HG03159 (cell line): ENCODE results near the gene DSP.

Experiments
- ATAC-seq: cut with Tn5 transposase; IDR thresholded peaks from one replicate; pipeline ENCODE4 v1.9.1; 2021; ENCODE audit warnings: mild to moderate bottlenecking, moderate library complexity; ENCODE audit not compliant: unreplicated experiment

DSP gene

DNA sequence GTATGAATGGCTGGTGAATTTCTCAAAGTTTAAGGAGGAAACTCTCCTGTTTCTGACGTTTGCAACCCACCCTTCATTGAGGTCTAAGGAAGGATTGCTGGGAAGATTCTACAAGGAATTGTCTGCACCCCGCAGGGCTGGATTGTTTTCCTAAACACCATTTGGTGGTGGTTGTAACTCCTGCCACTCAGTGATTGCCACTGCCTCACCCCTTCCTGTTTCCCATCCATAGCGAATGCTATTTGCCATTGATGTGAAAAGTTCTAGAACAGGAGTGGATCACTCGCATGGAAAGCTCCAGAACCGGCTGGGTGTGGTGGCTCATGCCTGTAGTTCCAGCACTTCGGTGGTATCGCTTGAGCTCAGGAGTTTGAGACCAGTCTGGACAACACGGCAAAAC, 8.7 kb upstream of the DSP start:
- no peak for ATAC-seq

DNA sequence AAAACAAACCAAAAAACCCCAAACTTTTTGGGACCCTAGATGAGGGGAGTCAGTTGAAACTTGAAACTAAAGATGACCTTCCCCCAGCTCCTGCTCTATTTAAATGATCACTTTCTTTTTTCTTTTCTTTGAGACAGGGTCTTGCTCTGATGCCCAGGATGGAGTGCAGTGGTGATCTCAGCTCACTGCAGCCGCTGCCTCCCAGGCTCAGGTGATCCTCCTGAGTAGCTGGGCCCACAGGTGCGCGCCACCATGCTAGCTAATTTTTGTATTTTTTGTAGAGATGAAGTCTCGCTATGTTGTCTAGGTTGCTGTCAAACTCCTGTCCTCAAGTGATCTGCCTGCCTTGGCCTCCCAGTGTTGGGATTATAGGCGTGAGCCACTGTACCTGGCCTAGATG, 7.3 kb upstream of the DSP start:
- no peak for ATAC-seq

DNA sequence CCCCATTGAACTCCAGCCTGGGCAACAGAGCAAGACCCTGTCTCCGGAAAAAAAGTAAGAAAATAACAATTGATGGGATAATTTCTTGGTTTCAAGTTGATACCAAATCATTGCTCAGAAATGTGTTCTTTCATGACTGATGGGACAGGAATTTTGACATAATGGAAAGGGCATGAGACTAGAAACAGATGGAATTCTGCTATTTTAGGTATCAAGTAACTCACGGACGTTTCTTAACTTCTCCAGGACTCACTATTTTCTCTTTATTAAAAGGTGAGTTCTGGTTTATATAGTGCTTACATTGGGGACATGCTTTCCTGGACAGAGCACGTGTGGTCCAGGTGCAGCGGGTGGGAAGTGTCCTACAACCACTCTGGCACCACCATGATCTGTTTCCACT, 6.0 kb upstream of the DSP start:
- ATAC-seq: no peak

DNA sequence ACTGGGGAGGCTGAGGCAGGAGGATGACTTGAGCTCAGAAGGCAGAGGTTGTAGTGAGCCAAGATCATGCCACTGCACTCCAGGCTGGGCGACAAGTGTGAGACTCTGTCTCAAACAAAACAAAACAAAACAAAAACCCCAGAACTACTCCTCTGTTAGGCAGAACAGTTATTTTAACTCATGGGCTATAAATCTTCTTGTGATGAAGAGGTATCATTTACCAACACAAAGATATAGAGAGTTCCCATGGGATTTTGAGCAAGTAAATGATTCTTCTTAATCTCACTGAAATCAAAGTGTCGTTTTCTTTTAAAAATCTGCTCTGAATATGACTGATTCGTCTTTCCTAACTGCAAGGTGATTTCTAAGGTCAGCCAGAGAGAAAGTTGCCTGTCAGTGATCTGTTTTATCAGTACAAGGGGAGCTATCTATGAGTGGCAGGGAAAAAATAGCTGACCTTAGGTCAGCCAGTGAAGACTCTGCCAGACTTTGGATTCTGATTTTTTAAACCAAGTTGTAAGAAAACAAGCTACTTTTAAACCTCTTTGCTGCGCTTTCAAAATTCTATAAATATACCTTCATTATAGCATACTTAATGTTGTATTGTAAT, 3.8 kb upstream of the DSP start:
- ATAC-seq: no peak

DNA sequence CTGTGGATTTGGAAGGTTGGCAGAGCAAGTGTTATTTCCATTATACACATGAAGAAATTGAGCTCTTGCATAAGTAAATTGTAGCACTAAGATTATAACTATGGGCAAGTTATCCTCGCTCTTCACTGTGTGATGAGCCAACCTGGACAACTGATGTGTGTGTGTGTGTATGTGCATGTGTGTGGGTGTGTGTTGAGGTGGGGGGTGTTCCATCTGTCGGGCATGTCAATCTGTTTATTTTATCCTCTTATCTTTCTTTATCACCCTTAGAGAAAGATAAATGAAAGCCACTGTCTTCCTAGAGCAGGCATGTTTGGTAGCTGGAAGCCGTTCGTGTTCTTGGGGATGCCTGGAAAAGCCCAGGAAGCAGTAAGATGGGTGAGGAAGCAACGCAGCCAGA, 3.0 kb upstream of the DSP start:
- no peak for ATAC-seq

DNA sequence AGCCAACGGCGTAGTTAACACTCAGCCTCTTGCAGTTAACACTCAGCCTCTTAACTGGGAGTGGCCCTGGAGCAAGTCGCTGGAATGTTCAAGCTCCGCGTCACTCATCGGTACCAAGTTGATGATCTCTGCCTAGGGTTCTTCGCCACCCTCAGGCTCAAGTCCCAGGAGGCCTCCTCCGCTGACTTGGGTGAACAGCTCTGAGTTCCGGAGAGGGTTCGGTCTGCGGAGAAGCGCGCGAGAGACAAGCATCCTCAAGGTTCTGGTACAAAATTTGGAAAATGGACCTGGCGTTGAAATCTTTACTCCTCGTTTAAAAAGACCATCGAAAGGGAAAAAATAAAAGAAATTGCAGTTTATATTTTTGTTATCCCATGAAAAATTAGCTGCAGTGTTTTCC, 876 bp upstream of the DSP start:
- ATAC-seq: no peak

DNA sequence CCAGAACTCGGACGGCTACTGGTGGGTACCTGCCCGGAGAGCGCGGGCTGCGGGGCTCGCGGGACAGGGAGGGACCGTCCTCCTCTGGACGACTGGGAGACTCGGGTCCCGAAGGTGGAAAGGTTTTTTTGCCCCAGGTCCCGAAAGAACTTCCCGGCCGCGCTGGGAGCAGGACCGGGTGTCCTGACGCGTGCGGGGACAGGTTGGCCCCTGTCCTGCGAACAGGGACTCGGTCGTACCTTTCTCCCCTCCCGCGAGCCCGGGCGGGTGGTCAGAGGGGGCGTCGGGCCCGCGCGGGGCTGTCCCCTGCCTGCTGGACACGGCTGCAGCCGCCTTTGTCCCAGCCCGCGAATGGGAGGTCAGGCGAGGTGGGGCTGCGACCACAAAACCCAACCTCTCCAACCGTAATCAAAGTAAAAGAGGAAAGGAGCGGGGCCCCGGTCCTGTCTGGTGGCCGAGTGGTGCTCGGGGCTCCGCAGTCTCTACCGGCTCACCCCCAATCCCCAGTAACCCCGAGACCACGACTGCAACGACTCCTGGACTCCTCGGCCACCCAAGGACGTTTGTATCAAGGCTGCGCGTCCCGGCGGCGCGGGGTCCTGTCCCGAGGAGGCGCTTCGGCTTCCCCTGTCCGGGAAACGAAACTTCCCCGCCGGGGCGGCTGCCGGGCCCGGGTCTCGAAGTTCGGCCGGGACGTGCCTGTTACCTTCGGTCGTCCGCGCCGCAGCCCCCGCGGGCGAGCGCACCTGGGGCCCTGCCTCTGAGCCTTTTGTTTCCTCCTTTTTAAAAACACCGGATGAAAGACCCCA, 798 bp downstream of the DSP start:
- no peak for ATAC-seq

DNA sequence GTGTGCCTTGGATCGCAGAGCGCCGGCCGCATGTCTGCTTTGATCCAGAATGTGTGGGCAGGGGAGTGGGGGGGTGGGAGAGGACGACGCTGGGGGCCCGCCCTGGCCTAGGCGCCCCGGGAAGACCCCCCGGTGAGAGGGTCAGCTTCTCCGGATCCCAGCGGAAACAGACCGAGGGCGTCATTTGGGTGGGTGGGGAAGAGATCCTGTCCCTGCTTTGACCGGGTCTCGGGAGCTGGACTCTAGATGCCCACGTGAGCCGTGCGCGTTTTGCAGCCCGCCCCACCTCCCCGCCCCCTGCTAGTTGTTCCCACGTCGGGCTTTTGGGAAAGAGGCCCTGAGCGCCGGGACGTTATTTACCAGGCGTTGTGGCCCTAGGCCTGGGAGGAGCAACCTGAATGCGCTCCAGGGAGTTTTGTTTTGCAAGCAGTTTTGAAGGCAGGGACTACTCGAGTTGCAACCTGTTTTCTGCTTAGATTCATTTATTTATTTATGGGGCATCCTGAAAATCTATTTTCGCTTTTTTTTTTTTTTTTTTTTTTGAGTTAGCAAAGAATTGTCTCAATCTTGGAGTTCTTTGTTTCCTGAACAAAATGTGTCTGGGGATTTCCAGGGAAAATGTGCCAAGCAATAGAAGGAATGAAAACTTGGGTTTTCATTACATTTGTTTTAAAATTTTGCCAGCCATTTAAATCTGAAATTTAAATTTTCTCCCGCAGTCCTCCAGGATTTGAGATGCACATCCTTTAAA, 1.6 kb downstream of the DSP start:
- ATAC-seq: no peak

DNA sequence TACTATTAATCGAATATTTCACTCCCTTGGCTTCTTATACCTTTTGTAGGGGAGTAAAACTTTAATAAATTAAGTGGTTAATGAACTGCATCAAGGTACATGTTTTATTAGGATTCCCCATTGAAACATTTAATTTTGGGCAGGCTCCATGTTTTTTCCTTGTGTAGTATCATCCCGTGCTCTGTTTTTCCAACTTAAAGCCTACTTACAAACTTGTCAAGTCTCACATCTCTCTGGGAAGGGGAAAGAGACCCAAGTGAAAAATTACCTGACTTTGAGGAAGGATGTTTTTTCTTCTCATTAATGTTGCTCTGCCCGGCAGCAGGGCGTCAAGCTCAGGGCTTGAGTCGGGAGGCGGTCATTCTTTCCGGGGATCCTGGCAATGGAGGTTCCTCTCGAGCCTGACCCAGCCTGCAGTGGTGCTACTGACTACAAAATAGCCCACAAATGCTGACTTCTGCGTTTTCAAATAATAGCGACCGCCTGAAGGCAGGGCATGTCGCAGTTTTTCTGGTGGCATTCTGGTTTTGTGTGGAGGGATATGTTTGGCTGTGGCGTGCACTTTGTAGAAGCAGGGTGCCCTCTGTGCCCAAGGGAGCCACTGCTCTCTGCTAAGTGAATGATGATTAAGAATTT, 2.4 kb downstream of the DSP start:
- ATAC-seq: no peak

DNA sequence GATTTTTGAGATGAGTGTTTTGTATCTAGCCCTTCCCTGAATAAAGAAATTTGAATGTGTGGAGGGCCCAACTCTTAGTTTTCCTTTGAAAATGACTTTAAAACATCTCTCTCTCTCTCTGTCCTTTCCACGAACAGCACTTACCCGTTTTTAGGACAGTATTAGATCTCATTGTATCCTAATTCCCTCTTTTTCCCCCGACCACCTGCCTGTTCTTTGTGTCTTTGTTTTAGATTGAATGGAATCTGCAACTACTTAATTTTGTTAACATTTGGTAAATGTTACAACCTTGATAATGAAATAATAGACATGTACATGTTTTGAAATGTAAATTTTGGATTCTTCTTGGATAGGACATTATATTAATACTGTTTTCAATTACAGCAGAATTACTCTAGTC, 3.1 kb downstream of the DSP start:
- no peak for ATAC-seq

DNA sequence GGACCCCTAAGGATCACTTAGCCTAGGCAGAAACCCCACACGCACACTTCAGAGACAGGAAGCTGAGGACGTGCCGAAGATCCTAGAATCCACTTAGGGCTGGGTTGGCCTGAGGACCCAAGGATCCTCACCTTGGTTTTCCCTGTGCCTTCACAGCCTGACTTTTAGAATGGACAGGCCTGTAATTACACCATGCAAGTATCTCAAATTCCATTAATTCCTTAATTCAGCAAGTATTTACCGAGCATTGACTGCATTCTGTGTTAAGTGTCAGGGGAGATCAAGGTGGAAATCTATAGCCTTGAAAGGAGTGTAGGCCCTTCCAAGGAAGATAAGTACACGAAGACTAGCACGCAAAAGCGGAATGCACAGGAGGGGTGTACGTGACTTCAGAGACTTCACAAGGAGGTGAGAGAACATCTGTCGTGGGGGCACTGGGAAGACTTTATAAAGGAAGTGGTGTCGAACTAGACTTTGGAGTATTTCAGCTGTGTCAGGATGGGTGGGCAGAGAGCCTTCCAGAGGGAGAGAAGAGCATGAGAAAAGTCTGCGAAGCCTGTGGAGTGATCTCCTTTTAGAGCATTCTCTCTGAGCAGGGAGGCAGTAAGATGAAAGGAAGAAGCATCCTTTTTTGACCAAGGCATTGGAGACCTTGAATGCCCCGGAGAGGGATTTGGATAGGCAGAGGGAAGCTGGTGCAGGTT, 4.0 kb downstream of the DSP start:
- no peak for ATAC-seq

DNA sequence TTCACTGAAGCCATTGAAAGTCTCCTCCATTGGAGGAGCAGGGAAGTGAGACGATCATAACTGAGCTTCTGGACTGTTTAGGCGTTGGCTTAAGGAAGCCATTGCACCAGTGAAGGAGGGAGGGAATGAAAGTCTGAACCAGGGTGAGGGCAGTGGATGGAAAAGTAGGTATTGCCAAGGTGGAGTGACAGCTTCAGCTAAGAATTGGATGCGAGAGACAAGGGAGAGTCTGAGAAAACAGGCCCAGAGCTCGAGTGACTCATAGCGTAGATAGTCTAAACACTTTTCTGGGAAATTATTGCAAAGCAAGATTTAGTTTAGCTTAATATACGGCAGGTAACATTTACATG, 4.5 kb downstream of the DSP start:
- ATAC-seq: no peak

DNA sequence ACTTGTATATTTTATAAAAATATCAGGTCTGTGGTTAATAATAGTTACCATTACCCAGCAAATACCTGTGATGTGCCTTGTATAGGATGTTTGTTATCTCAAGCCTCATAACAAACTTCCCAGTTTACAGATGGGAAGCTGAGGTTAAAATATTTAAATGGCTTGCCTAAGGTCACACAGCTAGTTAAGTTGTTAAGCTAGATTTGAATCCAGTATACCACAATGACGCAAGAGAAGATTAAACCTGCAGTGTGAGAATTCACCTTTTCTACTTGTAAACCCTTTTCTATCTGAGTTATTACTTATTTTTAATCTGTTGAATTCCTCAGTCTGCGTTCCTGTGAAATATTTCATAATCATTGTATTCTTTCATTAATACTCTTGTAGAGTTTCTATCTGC, 4.9 kb downstream of the DSP start:
- no peak for ATAC-seq

DNA sequence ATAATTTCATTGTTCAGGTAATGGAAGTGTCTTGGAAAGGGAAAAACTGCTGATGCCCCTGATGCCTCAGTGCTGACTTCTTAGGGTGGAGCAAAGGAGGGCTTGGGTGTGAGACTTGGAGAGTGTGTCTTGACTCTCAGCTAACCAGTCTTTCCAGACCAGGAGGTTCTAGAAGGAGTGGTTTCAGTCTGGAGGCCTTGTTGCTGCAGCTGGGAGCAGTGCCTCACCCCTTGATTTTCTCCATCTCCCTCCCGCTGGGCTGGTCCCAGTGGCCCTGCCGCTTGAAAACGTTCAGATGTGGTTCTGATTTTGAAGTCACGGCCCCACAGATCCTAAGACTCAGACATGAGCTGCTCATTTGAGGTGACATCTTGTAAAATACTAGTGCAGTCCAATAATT, 5.4 kb downstream of the DSP start:
- ATAC-seq: no peak

DNA sequence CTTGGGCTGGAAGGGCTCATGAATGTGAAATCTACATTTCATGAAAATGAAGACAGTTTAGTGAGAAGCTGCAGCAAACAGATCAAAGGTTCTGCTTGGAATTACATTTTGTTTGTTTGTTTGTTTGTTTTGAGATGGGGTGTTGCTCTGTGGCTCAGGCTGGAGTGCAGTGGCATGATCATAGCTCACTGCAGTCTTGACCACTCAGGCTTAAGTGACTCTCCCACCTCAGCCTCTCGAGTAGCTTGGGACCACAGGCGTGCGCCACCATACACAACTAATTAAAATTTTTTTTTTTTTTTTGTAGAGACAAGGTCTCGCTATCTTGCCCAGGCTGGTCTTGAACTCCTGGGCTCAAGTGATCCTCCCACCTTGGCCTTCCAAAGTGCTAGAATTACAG, 5.8 kb downstream of the DSP start:
- no peak for ATAC-seq

DNA sequence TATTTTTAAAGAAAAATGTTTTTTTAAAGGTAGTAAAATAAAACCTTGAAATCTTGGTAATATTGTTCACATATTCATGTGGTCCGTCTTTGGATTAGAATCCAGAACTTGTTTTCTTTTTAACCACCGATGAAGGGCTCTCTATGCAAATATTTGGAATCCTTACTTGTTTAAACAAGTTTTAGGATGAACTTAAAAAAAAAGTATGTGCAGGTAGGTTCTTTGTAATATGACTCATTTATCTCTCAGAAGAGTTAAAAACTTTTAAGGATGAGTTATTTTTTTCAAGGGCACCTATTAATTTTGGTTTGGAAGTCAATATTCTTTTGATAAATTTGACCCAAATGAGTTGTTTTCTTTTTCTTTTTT, 8.9 kb downstream of the DSP start:
- no peak for ATAC-seq

DNA sequence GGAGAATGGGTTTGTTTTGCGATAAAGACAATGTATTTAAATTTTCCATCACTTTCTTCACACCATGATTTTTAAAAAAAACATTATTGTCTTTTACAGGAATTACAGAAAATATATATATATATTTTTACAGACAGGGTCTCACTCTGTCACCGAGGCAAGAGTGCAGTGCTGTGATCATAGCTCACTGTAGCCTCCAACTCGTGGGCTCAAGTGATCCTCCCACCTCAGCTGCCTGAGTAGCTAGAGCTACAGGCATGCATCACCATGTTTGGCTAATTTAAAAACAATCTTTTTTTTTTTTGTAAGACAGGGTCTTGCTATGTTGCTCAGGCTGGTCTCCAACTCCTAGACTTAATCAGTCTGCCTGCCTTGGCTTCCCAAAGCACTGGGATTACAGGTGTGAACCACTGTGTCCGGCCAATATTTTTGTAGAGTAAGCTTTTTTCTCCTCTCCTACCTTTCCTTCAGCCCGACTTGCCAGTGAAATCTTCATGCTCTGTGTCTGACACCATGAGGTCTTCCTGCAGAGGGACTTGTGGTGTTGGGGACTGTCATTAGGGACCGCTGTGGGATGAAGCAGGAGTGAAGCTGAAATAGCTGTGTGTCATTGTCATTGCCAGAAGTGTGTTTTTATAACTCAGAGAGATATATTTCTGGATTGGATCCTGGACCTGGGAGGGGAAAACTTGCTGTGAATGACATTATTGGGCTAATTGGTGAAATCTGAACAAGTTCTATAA, 13.2 kb downstream of the DSP start:
- no peak for ATAC-seq

DNA sequence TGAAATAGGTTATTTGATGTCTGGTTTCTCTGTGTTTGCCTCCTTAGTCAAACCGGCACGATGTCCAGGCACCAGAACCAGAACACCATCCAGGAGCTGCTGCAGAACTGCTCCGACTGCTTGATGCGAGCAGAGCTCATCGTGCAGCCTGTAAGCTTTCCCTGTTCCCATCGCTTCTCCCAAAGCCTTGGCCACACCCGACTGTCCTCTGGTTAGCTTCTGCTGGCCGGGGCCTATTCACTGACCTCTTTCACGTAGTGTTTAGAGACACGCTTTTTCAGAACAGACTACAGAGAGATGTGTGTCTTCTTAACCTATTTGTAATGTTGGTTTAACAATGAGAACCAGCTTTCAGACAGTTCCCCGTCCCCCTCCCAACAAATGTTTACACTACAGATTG, 14.2 kb downstream of the DSP start:
- ATAC-seq: no peak

DNA sequence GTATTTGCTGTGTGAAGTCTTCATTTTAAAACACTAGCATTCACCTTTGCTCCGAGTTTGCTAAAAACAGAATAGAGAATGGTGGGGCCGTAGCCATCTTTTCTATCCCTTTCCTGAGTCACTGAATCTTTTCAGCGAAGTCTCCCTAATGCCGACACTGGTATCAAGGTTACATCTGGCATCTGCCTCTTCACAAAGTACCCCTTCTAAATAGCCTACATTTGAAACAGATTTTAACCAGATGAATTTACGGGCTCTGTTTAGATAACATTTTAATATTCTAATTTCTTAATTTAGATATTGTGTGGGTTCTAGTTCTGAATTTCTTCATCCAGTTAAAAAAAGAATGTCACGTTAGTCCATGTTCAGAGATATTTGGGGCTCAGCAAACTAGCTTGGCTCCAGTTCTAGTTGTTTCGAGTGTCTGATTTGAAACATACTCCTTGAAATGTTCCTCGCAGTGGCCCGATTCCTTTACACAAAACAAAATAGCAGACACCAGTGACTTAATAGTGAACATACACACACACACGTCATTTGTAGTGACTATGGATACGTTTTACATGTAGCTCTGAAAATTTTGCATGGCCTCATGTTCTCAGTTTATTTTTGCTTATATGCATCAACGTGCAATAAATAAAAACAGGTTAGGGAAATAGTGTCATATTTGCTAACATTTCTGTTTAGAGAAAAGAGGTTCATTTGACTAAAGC, 15.1 kb downstream of the DSP start:
- ATAC-seq: no peak

DNA sequence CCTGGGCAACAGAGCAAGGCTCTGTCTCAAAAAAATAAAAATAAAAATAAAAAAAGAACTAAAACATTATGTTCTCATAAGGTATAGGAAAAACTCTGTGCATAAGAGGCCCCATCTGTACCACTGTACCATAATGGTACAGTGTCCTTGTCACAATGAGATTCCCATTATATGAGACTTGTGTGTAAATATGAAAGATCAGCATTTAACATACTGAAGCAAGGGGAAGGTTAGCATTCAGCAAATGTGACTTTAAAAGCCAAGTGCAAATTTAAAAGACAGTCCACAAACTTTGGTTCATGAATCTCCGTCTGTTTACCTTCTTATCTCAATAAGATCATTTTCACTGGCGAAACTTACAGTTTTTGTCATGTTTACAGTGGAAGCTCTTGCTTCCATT, 16.2 kb downstream of the DSP start:
- no peak for ATAC-seq
